GM18499 (cell line): ENCODE data around the gene CTU2.

Source experiments
- ATAC-seq: cut with Tn5 transposase; IDR thresholded peaks from one replicate; pipeline ENCODE4 v1.9.1; 2021; ENCODE audit warnings: moderate number of reproducible peaks; ENCODE audit not compliant: insufficient read depth, unreplicated experiment

The CTU2 gene

DNA sequence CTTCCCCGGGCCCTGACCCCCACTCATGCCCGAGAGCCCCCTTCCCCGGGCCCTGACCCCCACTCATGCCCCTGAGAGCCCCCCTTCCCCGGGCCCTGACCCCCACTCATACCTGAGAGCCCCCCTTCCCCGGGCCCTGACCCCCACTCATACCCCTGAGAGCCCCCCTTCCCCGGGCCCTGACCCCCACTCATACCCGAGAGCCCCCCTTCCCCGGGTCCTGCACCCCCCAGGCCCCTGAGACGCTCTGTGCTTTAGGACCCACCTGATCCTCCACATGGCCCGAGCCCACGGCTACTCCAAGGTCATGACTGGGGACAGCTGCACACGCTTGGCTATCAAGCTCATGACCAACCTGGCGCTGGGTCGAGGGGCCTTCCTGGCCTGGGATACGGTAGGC is 6.8 kb downstream of the CTU2 start:
- ATAC-seq = no peak

DNA sequence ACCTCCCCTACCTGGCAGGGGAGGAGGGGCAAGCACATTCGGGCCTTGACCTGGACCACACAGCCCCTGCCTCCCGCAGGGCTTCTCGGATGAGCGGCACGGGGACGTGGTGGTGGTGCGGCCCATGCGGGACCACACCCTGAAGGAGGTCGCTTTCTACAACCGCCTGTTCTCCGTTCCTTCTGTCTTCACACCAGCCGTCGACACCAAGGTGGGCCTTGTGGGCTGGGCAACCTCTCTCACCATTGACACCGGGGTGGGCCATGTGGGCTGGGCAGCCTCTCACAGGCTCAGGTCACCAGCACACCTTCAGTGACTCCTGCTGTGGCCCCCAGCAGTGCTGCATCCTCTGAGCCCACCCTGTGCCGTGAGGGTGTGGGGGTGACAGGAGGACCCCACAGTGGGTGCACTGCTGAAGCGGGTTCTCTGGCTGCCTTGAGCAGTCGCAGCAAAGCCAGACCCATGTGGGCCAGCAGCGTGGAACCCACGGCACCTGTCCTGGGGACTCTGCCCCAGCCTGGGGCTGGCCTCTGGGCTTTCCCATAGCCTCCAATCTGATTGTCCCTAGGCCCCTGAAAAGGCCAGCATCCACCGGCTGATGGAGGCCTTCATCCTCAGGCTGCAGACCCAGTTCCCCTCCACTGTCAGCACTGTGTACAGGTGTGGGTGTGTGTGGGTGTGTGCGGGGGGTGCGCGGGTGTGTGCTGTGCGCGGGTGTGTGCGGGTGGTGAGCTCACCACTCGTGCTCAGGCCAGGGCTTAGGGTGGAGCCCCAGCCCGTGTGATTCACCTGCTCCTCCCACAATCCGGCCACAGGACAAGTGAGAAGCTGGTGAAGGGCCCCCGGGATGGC is 7.5 kb downstream of the CTU2 start:
- no peak for ATAC-seq

DNA sequence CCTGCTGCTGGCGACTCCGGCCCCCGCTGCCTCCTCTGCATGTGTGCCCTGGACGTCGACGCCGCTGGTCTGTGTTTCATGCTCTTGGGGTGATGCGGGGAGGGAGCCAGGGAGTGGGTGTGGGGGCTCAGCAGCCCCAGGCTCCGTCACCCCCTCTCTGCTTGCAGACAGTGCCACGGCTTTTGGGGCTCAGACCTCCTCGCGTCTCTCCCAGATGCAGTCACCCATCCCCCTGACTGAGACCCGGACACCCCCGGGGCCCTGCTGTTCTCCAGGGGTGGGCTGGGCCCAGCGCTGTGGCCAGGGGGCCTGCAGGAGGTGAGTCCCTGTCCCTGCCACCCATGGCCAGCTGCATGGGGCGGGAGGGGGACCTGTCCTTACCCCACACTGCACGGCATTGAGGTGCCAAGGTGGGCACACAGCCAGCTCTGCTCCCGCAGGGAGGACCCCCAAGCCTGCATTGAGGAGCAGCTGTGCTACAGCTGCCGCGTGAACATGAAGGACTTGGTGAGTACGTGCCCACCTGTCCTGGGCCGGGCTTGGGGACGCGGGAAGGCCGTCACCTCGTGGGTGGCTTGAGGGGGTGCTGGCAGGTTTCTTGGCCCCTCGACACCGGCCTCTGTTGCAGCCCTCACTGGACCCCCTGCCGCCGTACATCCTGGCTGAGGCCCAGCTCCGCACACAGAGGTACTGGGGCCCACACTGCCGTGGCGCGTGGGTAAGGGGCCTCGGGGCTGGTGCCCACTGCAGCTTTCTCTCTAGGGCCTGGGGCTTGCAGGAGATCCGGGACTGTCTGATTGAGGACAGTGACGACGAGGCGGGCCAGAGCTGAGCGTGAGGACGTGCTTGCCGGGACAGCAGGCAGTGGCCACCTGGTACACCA is 8.4 kb downstream of the CTU2 start:
- no peak for ATAC-seq

DNA sequence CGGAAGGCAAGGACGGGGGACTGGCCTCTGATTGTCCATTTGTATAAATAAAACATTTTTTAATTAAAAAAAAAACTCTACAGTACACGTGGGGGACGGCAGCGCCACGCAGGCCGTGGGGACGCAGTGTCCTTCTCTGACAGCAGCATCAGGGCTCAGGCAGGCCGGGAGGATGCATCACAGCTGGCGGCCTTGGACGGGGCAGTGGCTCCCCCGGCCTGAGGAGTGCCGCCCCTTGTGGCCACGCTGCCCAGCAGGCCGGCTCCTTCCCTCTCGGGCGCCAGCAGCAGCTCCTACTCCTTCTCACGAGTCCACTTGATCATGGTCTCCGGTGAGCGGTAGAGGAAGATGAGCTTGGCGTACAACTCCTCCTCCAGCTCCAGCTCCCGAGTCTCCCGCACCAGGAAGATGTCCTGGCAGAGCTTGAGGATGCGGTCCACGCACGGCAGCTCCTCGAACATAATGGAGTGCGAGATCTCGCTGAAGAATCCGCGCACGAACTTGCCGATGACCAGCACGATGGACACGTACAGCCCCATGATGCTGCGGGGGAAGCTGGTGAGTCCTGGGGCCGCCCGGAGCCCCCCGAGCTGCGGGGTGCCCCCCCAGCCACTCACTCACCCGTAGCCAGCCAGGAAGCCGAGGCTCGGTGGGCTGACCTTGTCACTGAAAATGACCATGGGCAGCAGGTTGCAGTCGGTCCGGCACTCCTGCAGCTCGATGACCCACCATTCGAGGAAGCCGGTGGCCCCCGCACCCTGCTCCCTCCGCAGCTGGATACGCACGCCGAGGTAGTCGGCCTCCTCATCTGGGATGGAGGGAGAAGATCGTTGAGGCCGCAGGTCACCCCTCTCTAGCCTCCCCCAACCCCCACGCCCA is 9.2 kb downstream of the CTU2 start:
- no peak for ATAC-seq

DNA sequence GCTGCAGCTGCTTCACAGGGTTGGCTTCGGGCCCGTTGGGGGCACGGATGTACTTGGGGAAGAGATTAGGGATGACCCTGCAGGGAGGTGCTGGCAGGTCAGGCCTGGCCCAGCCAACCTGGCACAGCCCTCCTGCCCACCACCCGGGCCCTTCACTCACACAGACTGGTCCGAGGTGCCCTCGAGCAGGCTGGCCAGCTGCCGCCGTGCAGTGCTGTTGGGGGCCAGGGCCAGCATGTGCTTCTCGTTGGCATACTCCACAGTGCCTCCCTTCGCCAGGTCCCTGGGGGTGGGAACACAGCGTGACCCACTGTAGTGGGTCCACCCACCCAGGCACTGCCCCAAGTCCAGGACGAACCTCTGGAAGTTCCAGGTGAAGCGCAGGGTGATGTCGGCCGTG is 9.9 kb downstream of the CTU2 start:
- no peak for ATAC-seq

DNA sequence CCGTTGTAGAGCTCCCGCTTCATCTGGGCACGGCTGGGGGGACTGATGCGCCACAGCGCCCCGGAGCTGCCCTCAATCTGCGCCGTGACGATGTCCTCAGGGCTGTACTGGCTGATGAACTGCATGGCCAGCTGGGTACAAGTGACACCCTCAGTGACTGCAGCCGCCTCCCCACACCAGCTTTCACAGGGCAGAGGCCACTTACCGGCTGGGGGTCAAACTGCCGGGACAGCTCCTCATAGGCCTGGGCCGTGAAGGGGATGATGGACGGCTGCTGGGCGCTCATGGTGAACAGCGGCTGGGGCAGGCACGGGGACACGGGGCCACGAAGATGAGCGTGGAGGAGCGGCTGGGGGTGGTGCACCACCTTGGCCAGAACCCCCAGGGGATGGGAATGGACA is 10.3 kb downstream of the CTU2 start:
- no peak for ATAC-seq

DNA sequence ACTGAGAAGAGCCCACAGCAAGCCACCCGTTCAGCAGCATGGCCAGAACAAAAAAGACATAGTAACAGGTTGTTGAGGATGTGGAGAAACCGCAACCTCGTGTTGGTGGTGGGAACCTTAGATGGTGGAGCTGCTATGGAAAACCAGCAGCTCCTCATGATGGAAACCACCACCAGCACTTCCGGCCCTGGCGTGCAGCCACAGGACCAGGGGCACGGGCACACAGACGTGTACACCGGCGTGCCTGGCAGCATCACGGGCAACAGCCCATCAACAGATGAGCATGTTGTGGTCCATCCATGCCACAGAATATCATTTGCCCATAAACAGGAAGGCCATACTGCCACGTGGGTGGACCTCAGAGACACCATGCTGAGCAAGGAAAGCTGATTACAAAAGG is 11.9 kb downstream of the CTU2 start:
- ATAC-seq = no peak

DNA sequence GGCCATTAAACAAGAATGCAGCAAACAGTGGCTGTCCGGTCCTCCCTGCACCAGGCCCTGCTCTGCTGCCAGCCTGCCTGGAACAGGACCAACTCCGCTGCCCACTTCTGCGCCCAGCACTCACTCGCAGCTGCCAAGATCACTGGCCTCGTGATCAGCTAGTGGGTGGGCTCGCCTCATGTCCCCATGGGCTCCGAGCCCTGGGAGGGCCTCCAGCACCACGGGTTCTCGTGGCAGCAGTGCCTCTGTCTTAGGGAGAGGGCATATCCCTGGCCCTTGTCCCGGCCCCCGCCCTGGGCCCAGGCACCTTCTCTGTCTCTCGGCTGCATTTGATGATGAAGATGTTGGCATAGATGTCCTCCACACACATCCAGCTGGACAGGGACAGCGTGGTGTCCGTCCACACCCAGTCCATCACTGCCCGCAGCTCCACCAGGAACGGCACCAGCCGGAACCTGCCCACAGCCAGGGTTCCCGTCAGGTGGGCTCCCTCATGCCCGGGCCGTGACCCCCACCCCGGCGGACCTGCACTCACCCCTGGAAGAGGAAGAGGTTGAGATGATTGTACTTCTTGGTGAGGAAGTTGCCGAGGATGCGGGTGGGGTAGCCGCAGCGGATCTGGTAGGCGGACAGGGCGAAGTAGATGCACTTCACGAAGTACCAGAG is 13.1 kb downstream of the CTU2 start:
- ATAC-seq = no peak

DNA sequence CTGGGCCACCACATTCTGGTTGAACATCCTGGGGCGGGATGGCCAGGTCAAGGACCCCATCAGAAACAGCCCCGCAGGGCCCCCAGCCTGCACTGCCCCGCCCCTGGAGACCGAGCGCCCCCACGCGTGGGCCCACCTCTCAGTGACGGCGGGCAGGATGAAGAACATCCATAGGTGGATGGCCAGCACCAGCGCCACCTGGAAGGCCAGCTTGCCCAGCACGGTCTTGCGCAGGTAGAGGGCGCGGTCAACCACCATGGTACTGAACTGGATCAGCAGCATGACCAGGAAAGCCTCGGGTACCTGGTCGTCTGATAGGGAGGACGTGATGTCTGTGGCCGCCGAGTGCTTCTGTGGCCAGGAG is 13.6 kb downstream of the CTU2 start:
- no peak for ATAC-seq

DNA sequence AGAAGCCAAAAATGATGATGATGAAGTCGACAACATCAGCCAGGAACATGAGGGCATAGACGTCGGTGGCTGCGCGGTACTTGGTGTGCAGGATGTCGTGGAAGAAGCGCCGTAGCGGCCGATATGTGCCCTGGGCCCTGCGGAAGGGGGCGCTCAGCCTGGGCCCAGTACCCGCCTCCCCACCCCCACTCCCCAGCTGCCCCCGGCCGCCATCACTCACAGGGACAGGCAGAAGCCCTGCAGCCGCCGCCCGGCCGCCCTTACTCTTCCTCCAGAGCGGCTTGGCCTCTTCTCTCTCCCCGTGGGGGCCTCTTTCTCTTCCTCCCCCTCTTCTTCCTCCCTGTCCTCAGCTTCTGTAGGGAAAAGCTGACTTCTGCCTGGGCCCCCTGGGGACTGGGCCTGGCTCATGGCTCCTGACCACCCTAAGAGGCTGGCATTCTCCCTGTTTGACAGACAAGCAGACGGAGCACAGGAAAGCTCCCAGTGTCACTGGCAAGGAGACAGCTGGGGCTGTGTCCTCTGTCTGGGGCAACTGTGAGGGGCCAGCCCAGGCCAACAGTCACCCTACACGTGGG is 14.2 kb downstream of the CTU2 start:
- ATAC-seq = no peak

DNA sequence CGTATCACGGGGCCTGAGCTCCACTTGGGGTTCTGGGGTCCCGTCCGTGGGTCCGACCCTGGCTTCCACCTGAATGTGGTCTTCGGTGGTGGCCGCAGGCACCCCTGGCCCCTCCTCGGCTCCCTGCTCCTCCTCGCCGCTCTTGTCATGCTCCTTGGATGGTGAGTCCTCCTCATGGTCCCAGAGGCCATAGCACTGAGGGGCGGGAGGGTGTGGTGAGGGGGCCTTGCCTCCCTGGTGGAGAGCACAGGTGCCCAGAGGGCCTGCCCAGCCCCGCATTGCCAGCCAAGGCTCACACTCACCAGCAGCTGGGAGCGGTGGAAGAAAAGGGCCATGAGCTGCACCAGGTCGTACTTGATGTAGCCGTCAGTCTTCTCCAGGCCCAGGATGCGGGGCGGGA is 14.9 kb downstream of the CTU2 start:
- no peak for ATAC-seq

DNA sequence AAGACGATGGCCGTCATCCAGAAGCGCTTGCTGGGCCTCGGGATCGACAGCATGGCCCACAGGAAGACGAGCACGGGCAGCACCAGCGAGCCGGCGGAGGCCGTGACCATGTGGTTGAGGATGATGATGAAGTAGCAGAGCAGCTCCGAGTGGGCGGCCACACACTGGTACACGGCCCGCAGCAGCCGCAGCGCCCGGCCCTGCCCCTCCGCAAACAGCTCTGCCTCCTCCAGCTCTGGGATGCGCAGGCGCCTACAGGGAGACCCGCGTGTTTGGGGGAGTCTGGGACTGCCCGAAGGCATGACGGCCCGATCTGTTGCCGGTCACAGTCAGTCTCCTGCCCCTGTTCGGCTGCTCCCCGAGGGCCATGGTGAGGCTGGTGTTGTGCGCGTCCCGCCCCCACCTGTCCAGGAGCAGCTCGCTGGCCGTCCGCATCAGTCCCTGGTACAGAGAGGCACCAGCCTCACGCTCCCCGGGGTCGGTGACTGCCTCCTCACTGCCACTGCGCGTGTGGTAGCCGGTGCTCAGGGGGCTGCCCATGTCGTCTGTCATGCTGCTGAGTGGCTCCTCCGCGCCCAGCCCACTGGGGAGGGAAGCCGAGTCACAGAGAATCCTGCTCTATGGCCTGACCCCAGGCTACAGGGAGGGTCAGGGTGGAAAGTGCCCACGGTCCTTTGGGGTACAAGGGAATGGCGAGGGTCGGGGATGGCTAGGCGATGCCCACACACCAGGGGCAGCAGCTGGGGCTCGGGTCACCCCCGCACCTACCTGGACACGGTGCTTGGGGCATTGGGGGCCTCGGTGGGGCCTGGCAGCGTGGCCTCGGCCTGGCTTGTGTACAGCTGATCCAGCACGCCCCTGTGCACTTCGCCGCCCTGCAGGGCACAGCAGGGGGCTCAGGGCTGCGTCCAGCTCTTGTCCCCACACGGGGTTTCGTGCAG is 15.8 kb downstream of the CTU2 start:
- no peak for ATAC-seq

DNA sequence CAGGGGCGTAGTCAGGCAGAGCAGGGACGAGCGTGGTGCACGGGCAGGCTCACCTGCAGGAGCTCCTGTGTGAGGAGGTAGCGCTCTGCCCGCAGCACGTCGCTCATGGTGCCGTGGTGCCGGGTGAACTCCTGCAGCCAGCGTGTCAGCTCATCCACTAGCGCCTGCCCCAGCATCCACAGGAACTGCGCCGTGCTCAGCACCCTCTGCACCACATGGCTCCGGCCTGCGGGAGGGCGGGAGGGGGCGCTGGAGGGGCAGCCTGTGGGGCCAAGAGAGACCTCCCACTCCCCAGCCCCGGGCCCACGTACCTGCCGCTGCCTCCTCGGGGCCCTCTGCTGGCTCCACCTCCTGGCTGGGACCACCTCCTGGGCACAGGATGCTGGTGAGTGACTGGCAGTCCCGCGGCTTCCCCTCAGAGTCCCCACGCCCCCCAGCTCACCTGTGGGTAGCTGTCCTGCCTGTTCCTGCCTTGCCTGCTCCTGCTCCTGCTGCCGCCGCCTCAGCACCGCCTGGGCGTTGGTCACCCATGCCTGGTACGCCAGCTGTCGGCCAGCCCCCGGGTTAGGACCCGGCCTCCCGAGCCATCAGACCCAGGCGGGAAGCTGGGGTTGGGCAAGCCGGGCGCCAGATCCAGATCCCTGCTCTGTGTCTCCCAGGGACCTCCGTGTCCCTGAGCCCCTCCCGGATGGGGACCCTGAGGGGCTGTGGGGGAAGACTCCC is 16.6 kb downstream of the CTU2 start:
- ATAC-seq = no peak

DNA sequence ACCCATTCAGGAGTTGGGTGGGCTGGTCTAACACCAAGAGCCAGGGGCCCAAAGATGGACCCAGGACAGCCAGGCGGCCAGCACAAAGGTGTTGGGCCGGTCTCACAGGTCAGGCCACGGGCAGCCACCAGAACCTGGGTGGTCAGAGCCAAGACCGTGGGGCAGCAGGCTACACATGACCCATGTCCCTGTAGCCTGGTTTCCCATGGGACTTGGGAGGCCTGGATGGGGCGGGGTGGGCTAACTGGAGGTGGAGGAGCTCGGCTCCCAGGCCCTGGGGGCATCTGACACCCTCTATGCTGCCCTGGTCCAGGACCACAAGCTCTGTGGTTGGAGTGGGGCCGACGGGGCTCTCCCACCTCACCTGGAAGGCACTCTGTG is 17.2 kb downstream of the CTU2 start:
- ATAC-seq = no peak

DNA sequence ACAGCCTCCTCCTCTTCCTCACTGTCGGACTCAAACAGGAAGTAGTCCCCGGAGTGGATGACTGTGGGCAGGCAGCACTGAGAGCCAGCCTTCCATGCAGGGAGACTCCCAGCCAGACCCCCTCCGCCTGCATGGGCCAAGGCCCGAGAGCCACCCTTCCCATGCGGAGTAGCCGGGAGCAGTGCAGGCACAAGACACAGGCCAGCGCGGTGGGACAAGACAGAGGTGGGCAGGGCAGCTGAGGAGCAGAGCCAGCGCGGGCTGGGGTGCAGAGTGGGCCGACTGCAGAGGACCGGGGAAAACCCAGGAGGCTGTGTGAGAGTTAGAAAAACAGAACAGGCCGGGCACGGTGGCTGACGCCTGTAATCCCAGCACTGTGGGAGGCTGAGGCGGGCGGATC is 17.6 kb downstream of the CTU2 start:
- ATAC-seq = no peak

DNA sequence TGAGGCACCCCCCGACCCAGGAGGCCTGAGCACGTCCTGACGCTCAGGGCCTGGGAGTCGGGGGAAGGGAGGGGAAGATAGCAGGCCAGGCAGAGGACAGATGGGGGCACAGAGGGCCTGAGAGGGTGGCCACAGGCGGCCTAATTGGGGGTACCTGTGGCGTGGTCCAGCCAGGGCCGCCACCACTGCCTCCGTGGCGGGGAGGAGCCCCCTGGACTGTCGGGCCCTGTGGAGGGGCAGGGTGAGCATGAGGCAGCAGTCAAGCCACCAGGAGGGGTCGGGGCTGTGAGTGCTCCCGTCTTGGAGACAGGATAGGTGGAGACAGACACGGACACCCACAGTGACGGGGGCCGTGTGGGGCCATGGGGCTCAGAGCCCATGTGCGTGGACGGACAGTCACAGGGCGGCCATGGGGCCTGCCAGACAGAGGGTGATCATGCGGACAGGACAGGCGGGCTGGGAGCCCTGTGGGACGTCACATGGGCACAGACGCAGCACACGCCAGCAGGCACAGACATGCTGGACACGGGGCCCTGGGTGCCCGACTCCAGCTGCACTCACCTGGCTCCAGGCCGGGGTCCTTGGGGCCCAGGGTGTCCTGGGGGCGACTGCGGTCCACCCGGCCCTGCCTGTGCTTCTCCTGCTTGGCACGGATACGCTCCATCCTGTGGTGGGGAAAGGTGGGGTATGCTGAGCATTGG is 18.7 kb downstream of the CTU2 start:
- no peak for ATAC-seq

DNA sequence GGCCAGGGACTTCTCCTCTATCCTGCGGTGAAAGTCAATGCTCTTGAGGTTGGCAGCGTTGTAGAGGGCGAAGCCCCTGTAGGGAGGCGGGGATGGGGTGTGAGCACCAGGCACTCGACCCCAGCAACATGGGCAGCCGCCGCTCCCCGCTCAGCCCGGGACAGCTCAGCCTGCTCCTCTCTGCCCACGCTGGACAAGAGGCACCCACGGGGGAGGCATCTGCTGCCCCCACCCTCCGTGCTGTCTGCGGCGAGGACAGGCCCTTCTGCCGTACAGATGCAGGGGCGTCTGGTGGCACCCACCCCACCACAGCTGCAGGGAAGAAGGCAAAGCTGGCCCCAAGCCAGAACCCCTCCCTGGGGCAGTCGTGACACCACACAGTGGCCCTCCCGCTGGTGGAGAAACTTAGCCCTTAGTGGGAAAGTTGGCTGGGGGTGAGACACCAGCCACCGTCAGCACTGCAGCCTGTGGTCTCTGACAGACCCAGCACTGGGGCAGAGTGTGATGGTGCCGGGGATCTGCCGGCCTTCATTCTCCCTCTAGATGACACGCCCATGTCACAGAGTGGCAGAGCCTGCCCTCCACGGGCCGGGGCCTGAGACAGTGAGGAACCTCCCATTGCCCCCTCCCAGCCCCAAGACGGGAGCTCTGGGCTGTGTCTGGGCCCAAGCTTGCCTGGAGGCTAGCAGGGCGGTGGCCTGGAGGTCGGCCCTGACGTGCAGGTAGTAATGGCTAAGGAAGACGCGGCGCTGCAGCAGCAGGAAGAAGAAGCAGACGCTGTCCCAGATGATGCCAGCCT is 19.5 kb downstream of the CTU2 start:
- no peak for ATAC-seq
